Stimulated activated naive B cell treated with anti-CD40 and anti-IgM and Interleukin-4, amounts not matched to agents 10 μg/mL and 1 μg/mL and 100 μg/mL, for 72 hours (primary cell): Measurements from ENCODE around the gene PLEKHG3.

Source experiments
- ATAC-seq, 2 donors: fragments of 150-1000 bp; cut with Tn5 transposase; replicated peaks; 2 replicates each; pipeline ENCODE4 v1.10.0; 2021; ENCODE audit warnings: moderate library complexity in 1 of 2
- DNase-seq: peaks from one replicate; pipeline ENCODE4 v3.0.0; 2021
- H3K27ac Mint-ChIP-seq: one replicate; pipeline ENCODE4 v1.8.0; 2022; ENCODE audit warnings: mild to moderate bottlenecking, mixed read lengths
- H3K27me3 Mint-ChIP-seq, 2 donors: one replicate each; pipeline ENCODE4 v1.8.0; 2022; ENCODE audit warnings: mixed read lengths in 2 of 2
- H3K36me3 Mint-ChIP-seq, 2 donors: one replicate each; pipeline ENCODE4 v1.8.0; 2022; ENCODE audit warnings: mixed read lengths in 2 of 2, mild to moderate bottlenecking in 1 of 2
- H3K4me1 Mint-ChIP-seq, 2 donors: one replicate each; pipeline ENCODE4 v1.8.0; 2022; ENCODE audit warnings: mixed read lengths in 2 of 2, mild to moderate bottlenecking in 1 of 2
- H3K4me3 Mint-ChIP-seq, 2 donors: one replicate each; pipeline ENCODE4 v1.8.0; 2022; ENCODE audit warnings: mild to moderate bottlenecking in 2 of 2, mixed read lengths in 2 of 2, moderate library complexity in 1 of 2
- H3K9me3 Mint-ChIP-seq, 2 donors: one replicate each; pipeline ENCODE4 v1.8.0; 2022; ENCODE audit warnings: mixed read lengths in 2 of 2, mild to moderate bottlenecking in 1 of 2

Gene PLEKHG3

GRCh38 chr14:64746298-64747250 lies 42.4 kb downstream of the PLEKHG3 start:
- Mint-ChIP-seq H3K4me3 (no peak overlapping the region), H3K27me3 (no peaks in the 10 kb centered on the region), H3K36me3 (no peaks in the 10 kb centered on the region), H3K27ac (no peak overlapping the region), H3K9me3 (no peaks in the 10 kb centered on the region), H3K4me1 (no peaks in the 10 kb centered on the region)
- ATAC-seq (no peak), DNase-seq (no peak)

GRCh38 chr14:64747327-64747726 lies 43.1 kb downstream of the PLEKHG3 start:
- no peak for DNase-seq
- no peaks in the 10 kb centered on the region for H3K4me1 Mint-ChIP-seq
- no peaks in the 10 kb centered on the region for H3K9me3 Mint-ChIP-seq
- H3K36me3 Mint-ChIP-seq, result no peaks in the 10 kb centered on the region
- H3K4me3 Mint-ChIP-seq, result no peak overlapping the region
- no peak overlapping the region for H3K27ac Mint-ChIP-seq
- no peaks in the 10 kb centered on the region for H3K27me3 Mint-ChIP-seq
- ATAC-seq, result no peak

- no peaks in the 10 kb centered on the region for H3K9me3 Mint-ChIP-seq
- no peaks in the 10 kb centered on the region for H3K27me3 Mint-ChIP-seq
- no peak overlapping the region for H3K4me3 Mint-ChIP-seq
- H3K4me1 Mint-ChIP-seq, result no peaks in the 10 kb centered on the region
- DNase-seq (no peak), ATAC-seq (no peak)
- H3K36me3 Mint-ChIP-seq, result no peaks in the 10 kb centered on the region
- H3K27ac Mint-ChIP-seq, result no peak overlapping the region
Observed at GRCh38 chr14:64748521-64748920, 44.3 kb downstream of the PLEKHG3 start.

DNA sequence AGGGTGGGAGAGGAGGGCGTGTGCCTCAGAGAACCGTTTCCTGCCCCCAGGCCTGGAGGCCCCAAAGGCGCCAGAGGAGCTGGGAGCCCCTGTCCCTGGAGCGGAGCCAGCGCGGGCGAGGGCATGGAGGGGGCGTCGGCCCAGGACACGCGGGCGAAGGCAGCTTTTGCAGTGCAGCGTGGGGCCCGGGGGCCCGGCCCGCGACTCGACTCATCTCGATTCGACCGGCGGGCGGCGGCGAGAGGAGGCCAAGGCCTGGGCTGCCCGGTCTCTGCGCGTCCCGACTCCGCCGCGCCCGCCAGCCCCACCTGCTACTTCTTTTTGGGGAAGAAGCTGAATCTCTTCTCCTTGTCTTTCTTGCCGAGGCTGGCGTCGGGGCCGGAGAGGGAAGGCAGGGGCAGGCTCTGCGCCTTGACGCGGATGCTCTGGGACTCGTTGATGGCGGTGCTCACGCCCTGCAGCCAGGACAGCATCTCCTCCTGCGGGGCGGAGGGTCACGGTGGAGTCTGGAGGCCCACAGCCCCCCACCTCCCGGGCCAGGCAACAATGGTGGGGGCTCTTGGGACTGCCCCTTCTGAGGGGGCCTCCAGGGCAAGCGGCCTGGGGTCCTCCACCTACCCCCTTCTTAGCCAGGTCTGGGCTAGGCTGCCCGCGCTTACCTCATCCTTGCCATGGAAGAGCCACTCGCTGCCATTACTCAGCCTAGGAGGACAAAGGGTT lies 44.9 kb downstream of the PLEKHG3 start:
- no peaks in the 10 kb centered on the region for H3K27me3 Mint-ChIP-seq
- no peak overlapping the region for H3K4me3 Mint-ChIP-seq
- no peaks in the 10 kb centered on the region for H3K4me1 Mint-ChIP-seq
- DNase-seq (no peak), ATAC-seq (no peak)
- no peak overlapping the region for H3K27ac Mint-ChIP-seq
- H3K9me3 Mint-ChIP-seq, result no peaks in the 10 kb centered on the region
- H3K36me3 Mint-ChIP-seq, result no peaks in the 10 kb centered on the region

GRCh38 chr14:64752909-64753308 lies 48.7 kb downstream of the PLEKHG3 start:
- ATAC-seq (no peak), DNase-seq (no peak)
- no peak overlapping the region for H3K4me3 Mint-ChIP-seq
- no peak overlapping the region for H3K27ac Mint-ChIP-seq
- no peaks in the 10 kb centered on the region for H3K36me3 Mint-ChIP-seq
- peaks cover 0 to 6% of the 10 kb centered on the region in 2 donors for H3K27me3 Mint-ChIP-seq
- no peaks in the 10 kb centered on the region for H3K9me3 Mint-ChIP-seq
- H3K4me1 Mint-ChIP-seq, result no peaks in the 10 kb centered on the region

DNA sequence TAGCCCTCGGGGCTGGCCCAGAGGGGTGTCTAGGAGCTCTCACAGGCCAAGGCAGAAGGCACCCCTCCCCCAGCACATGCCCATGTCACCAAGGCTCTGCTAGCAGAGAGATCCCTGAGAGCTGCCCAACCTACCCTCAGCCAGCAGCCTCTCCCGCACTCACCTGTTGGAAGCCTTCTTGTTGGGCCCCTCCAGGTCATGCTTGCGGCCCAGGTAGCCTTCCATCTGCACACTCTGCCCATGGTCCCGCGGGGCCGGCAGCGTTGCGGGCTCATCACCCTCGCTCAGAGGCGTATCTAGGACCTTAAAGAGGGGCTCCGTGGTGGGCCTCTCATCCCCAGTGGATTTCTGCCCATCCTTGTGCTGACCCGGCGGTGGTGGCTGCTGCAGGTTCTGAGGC lies 49.1 kb downstream of the PLEKHG3 start:
- Mint-ChIP-seq H3K4me1 (no peaks in the 10 kb centered on the region), H3K36me3 (no peaks in the 10 kb centered on the region), H3K4me3 (no peak overlapping the region), H3K27me3 (peaks cover 0 to 6% of the 10 kb centered on the region in 2 donors), H3K27ac (no peak overlapping the region), H3K9me3 (no peaks in the 10 kb centered on the region)
- no peak for ATAC-seq
- no peak for DNase-seq

GRCh38 chr14:64753999-64754398 lies 49.8 kb downstream of the PLEKHG3 start:
- peaks cover 0 to 6% of the 10 kb centered on the region in 2 donors for H3K27me3 Mint-ChIP-seq
- no peaks in the 10 kb centered on the region for H3K9me3 Mint-ChIP-seq
- no peaks in the 10 kb centered on the region for H3K36me3 Mint-ChIP-seq
- DNase-seq, result no peak
- H3K27ac Mint-ChIP-seq, result no peak overlapping the region
- H3K4me3 Mint-ChIP-seq, result no peak overlapping the region
- H3K4me1 Mint-ChIP-seq, result no peaks in the 10 kb centered on the region
- ATAC-seq, result no peak

DNA sequence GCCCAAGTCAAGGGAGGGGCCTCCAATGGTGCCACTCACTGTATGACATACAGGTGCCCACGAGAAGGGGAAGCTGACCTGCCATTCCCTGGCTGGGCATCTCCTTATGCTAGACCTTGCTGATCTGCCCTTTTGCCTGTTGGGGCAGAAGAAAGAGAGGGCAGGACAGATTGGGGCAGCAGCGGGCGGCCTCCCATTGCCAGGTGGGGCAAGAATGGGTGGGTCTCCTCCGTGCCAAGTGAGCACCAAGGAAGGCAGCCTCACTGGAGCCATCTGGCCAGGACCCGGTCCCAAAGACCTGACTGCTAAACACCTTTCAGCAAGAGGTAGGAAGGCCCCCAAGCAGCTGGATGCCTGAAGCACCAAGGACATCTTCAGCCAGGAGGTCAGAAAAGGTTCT lies 50.5 kb downstream of the PLEKHG3 start:
- H3K36me3 Mint-ChIP-seq, result no peaks in the 10 kb centered on the region
- no peak for ATAC-seq
- H3K9me3 Mint-ChIP-seq, result no peaks in the 10 kb centered on the region
- H3K27me3 Mint-ChIP-seq, result peaks cover 4 to 10% of the 10 kb centered on the region in 2 donors
- no peak overlapping the region for H3K4me3 Mint-ChIP-seq
- no peak overlapping the region for H3K27ac Mint-ChIP-seq
- no peak for DNase-seq
- no peaks in the 10 kb centered on the region for H3K4me1 Mint-ChIP-seq

DNA sequence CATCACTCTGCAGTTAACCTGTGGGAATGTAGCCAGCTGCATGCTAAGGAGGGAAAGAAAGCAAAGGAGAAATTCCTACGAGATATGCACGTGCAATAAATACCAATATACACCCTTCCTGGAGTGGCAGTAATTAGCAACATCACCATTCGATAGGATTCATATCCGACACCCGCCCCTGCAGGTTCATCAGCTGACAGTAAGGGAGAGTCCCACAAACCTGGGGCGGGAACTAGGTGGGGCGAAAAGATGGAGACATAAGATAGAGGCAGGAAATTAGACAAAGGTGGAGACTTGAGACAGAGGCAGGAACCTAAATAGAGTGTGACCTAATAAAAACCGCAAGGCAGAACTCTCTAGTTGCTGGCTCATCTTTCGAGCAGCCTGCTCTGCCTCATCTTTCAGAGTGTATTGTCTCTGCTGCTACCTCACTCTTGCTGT lies 51.6 kb downstream of the PLEKHG3 start:
- Mint-ChIP-seq H3K27ac (no peak overlapping the region), H3K36me3 (no peaks in the 10 kb centered on the region)
- DNase-seq, result no peak

DNA sequence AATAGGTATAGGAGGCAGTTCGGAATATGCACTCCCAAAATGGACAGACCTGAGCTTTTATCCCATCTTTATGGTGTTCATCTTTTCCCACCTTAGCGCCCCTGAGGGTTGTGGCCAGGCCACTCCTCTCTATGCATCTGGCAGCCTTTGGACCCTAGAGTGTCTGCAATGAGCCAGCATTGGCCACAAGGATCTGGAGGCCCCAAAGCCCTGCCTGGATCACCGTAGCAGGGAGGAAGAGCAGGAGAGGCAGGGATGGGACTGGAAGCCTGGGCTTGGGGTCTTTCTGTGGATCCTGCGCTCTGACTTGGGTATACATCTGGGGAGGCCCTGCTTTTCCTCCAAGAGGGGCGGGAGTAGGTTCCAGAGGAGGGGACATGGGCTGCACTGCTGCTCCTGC lies 52.5 kb downstream of the PLEKHG3 start:
- Mint-ChIP-seq H3K27me3 (peaks cover 23 to 30% of the 10 kb centered on the region in 2 donors), H3K4me1 (peaks cover under 1% of the 10 kb centered on the region in 2 donors), H3K4me3 (no peak overlapping the region), H3K9me3 (no peaks in the 10 kb centered on the region), H3K36me3 (no peaks in the 10 kb centered on the region), H3K27ac (no peak overlapping the region)
- ATAC-seq (no peak), DNase-seq (no peak)

More for the DNA sequence above, 51.6 kb downstream of the PLEKHG3 start:
- no peak for ATAC-seq
- H3K9me3 Mint-ChIP-seq, result no peaks in the 10 kb centered on the region
- H3K4me1 Mint-ChIP-seq, result no peaks in the 10 kb centered on the region
- H3K27me3 Mint-ChIP-seq, result peaks cover 14 to 21% of the 10 kb centered on the region in 2 donors
- no peak overlapping the region for H3K4me3 Mint-ChIP-seq

DNA sequence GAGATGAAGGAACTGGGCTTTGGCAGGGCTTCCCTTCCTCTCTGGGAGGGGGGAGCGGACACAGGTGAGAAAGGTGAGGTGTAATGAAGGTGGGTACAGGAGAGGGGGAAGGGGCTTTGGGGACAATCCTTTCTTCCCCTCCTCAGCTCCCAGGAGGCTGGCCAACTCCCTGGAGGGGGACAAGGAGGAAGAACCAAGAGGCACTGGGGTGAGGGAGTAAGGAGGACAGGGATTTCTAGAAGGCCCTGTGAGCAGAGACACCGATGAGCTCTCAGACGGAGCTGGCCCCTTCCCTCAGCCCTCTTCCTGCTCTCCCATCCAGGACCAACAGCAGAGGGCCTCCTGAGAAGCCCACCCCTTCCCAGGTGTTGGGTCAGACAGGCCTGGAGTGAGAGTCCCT lies 53.4 kb downstream of the PLEKHG3 start:
- ATAC-seq (no peak), DNase-seq (no peak)
- H3K9me3 Mint-ChIP-seq, result no peaks in the 10 kb centered on the region
- no peak overlapping the region for H3K27ac Mint-ChIP-seq
- H3K4me1 Mint-ChIP-seq, result peaks cover 5 to 9% of the 10 kb centered on the region in 2 donors
- H3K36me3 Mint-ChIP-seq, result no peaks in the 10 kb centered on the region
- H3K27me3 Mint-ChIP-seq, result peaks cover 28 to 39% of the 10 kb centered on the region in 2 donors
- H3K4me3 Mint-ChIP-seq, result no peak overlapping the region

GRCh38 chr14:64758025-64758521 lies 53.8 kb downstream of the PLEKHG3 start:
- H3K4me3 Mint-ChIP-seq, result no peak overlapping the region
- ATAC-seq, result no peak
- H3K27ac Mint-ChIP-seq, result no peak overlapping the region
- H3K4me1 Mint-ChIP-seq, result peaks cover 9 to 14% of the 10 kb centered on the region in 2 donors
- H3K36me3 Mint-ChIP-seq, result no peaks in the 10 kb centered on the region
- no peak for DNase-seq
- H3K27me3 Mint-ChIP-seq, result peaks cover 30 to 44% of the 10 kb centered on the region in 2 donors
- no peaks in the 10 kb centered on the region for H3K9me3 Mint-ChIP-seq

DNA sequence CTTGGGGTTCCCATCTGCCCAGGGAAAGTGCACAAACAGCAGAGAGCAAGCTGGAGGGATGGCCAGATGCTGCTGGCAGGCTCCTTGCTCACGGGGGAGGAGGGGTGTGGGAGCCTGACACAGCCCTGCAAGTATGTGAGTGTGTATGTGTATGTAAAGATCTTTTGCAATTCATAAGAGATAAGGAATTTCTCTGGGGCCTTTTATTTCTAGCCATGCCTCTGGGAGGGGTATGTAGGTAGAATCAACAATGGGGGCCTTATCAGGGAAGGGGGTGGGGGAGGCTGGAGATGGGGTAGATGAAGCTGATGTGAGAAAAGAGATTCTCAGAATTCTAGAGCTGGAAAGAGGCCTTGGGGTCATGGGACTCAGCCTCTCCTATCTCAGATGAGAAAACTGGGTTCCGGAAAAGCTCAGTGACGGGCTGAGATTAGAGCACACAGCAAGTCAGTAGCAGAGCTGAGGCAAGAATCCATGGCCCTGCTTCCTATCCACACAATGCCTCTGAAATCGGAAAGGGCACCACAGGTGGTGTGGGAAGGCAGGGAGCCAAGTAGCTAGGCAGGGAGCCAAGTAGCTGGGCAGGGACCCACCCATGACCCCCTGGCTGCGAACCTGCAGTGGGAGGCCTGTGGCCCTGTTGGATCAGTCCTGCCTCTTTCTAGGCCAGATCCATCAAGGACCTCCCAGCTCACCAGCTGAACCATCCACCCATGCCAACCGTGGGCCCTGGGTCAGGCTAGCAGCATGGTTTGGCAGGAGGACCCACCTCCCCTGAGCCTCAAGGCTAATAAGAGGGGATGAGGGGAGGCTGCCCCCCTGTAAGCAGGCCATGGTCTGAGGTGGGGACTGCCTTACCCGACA lies 54.7 kb downstream of the PLEKHG3 start:
- no peaks in the 10 kb centered on the region for H3K9me3 Mint-ChIP-seq
- H3K4me3 Mint-ChIP-seq, result no peak overlapping the region
- peaks cover 37 to 50% of the 10 kb centered on the region in 2 donors for H3K27me3 Mint-ChIP-seq
- DNase-seq (no peak), ATAC-seq (no peak)
- H3K27ac Mint-ChIP-seq, result no peak overlapping the region
- no peaks in the 10 kb centered on the region for H3K36me3 Mint-ChIP-seq
- H3K4me1 Mint-ChIP-seq, result peaks cover 17 to 22% of the 10 kb centered on the region in 2 donors

GRCh38 chr14:64759555-64759938 lies 55.3 kb downstream of the PLEKHG3 start:
- DNase-seq (no peak), ATAC-seq (no peak)
- no peaks in the 10 kb centered on the region for H3K9me3 Mint-ChIP-seq
- H3K27ac Mint-ChIP-seq, result no peak overlapping the region
- peaks cover 20 to 28% of the 10 kb centered on the region in 2 donors for H3K4me1 Mint-ChIP-seq
- H3K36me3 Mint-ChIP-seq, result no peaks in the 10 kb centered on the region
- H3K27me3 Mint-ChIP-seq, result peaks cover 37 to 54% of the 10 kb centered on the region in 2 donors
- H3K4me3 Mint-ChIP-seq, result no peak overlapping the region
